NCI-H1417 treated with DMSO at 0.1 percent for 48 hours (cell line): ENCODE measurements around the gene SPATA46.

Experiments
- DNase-seq: peaks from one replicate; lab custom pipeline; 2025; lab: John Stamatoyannopoulos, UW

The SPATA46 gene

GRCh38 chr1:162391790-162392563 lies 15.3 kb upstream of the SPATA46 start:
- no peak for DNase-seq

- no peak for DNase-seq
Measured at GRCh38 chr1:162390396-162391185, 13.9 kb upstream of the SPATA46 start.

- no peak for DNase-seq
Measured at GRCh38 chr1:162389971-162390370, 13.3 kb upstream of the SPATA46 start.

GRCh38 chr1:162389021-162389818 lies 12.6 kb upstream of the SPATA46 start:
- DNase-seq = no peak

- DNase-seq = no peak
Measured at GRCh38 chr1:162388615-162389014, 12.0 kb upstream of the SPATA46 start.

- no peak for DNase-seq
Measured at GRCh38 chr1:162388083-162388594, 11.5 kb upstream of the SPATA46 start.

- no peak for DNase-seq
Measured at GRCh38 chr1:162387226-162388082, 10.8 kb upstream of the SPATA46 start.

- DNase-seq = no peak
Measured at GRCh38 chr1:162386292-162387225, 9.9 kb upstream of the SPATA46 start.

GRCh38 chr1:162385702-162386101 lies 9.0 kb upstream of the SPATA46 start:
- no peak for DNase-seq

- no peak for DNase-seq
Measured at GRCh38 chr1:162385280-162385623, 8.6 kb upstream of the SPATA46 start.

GRCh38 chr1:162384601-162385279 lies 8.1 kb upstream of the SPATA46 start:
- DNase-seq = no peak

- DNase-seq = no peak
Measured at GRCh38 chr1:162384116-162384515, 7.5 kb upstream of the SPATA46 start.

- DNase-seq = no peak
Measured at GRCh38 chr1:162383516-162383915, 6.9 kb upstream of the SPATA46 start.

- no peak for DNase-seq
Measured at GRCh38 chr1:162383091-162383490, 6.4 kb upstream of the SPATA46 start.

GRCh38 chr1:162381941-162382750 lies 5.5 kb upstream of the SPATA46 start:
- no peak for DNase-seq

- no peak for DNase-seq
Measured at GRCh38 chr1:162381383-162381782, 4.7 kb upstream of the SPATA46 start, which contains the start of gene C1orf226. TSS of gene C1orf226 (plus strand) at chr1:162381728. CDS start at chr1:162381902, 174 bp downstream.

GRCh38 chr1:162380061-162380846 lies 3.6 kb upstream of the SPATA46 start:
- DNase-seq = no peak

GRCh38 chr1:162375463-162375862 lies 1.2 kb downstream of the SPATA46 start:
- no peak for DNase-seq
